Urinary bladder (tissue), 4 donors: Measurements from ENCODE around the gene SH2D4B. TPM values are rescaled to one million over a fixed set of nuclear protein-coding genes. Genes with fewer than 3 reads are reported as not detected.

Experiments used
- DNase-seq: peaks from one replicate; pipeline ENCODE4 v3.0.0-alpha.2; 2015; ENCODE audit errors: extremely low spot score
- H3K27ac ChIP-seq: one replicate; pipeline ENCODE4 v1.5.1; 2013; ENCODE audit warnings: low read depth, mild to moderate bottlenecking, moderate library complexity
- H3K36me3 ChIP-seq: one replicate; pipeline ENCODE4 v1.6.1; 2013; ENCODE audit warnings: mild to moderate bottlenecking, moderate library complexity; ENCODE audit not compliant: insufficient read depth
- H3K4me1 ChIP-seq: one replicate; pipeline ENCODE4 v1.6.1; 2013; ENCODE audit warnings: mild to moderate bottlenecking, moderate library complexity; ENCODE audit not compliant: insufficient read depth
- H3K4me3 ChIP-seq: one replicate; pipeline ENCODE4 v1.5.1; 2013; ENCODE audit warnings: low read depth, low read length
- WGBS: extraction: QIAGEN DNeasy Blood & Tissue Kit; methylation state at CpG from one replicate; pipeline ENCODE4 v1.1.7; 2013; 5-methylcytosine and 5-hydroxymethylcytosine counted together
- polyA plus RNA-seq: library from polyadenylated mRNA; stranded (reverse); fragments of 200-250 nt; gene quantifications from one replicate; pipeline ENCODE4 v1.2.3, GENCODE V29; 2013
- total RNA-seq: library from RNA; depleted of rRNA; stranded (reverse); fragments of >200 nt; gene quantifications from one replicate; pipeline ENCODE4 v1.2.3, GENCODE V29; 2014
- donor health status: healthy with polysubstance abuse.
- donor health status: healthy.

SH2D4B gene
- total and polyA plus RNA-seq, 2 donors: 0.16 TPM; not detected in 1

DNA sequence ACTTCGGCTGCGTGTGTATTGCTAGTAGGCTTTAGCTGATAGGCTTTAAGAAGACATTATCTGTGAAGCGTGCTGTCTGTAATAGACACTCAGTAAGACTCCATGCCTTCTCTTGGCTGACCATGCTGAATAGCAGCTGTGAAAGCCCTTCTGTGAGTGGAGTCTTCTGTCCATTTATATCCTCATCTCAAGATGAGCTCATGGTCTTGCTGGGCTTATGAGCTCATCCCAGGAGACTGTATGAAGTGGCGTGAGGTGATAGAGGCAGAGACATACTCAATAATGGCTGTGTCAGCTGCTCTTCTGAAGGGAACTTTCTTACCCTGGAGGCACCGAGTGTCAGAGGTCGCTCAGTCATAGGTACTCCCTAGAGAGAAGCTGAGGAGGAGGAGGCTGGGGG is 111.5 kb downstream of the SH2D4B start:
- Histone ChIP-seq H3K4me1 (peaks cover 2% of the 10 kb centered on the region), H3K36me3 (no peaks in the 10 kb centered on the region), H3K4me3 (no peak overlapping the region), H3K27ac (no peak overlapping the region)
- 87% methylated on average over 6 of the region's 6 CpGs for WGBS
- no peak for DNase-seq

- 95% methylated on average over 1 of the region's 1 CpG for WGBS
- H3K36me3 ChIP-seq: no peaks in the 10 kb centered on the region
- no peaks in the 10 kb centered on the region for H3K4me1 ChIP-seq
- H3K4me3 ChIP-seq: no peak overlapping the region
- DNase-seq: no peak
- H3K27ac ChIP-seq: no peak overlapping the region
Observed at GRCh38 chr10:80655898-80656297, 118.2 kb downstream of the SH2D4B start.

- Histone ChIP-seq H3K4me1 (no peaks in the 10 kb centered on the region), H3K36me3 (no peaks in the 10 kb centered on the region), H3K4me3 (no peak overlapping the region), H3K27ac (no peak overlapping the region)
- 96% methylated on average over 6 of the region's 6 CpGs for WGBS
- DNase-seq: no peak
Observed at GRCh38 chr10:80658068-80658467, 120.4 kb downstream of the SH2D4B start.

- Histone ChIP-seq H3K27ac (no peak overlapping the region), H3K4me1 (no peaks in the 10 kb centered on the region), H3K4me3 (no peak overlapping the region), H3K36me3 (no peaks in the 10 kb centered on the region)
- WGBS: 67% methylated on average over 9 of the region's 9 CpGs
- no peak for DNase-seq
Observed at GRCh38 chr10:80659289-80659688, 121.6 kb downstream of the SH2D4B start.

DNA sequence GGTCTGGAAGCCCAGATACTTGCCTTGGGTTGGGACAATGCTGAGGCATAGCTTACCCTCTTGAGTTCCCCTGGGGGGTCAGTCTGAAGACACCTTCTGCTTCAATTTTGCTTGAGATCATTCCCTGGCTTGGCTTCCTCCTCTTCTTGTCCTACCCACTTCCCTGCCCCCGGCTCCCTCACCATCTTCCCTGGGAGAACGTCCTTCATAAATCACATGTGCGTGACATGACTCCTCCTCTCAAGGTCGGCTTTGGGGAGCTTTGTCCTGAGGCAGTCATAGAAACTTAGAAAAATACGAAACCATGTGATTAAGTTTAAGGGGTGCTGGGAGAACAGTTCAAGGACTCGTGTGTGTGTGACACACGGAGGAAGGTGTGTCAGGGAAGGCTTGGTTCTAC is 122.6 kb downstream of the SH2D4B start:
- H3K36me3 ChIP-seq: no peaks in the 10 kb centered on the region
- no peak for DNase-seq
- no peak overlapping the region for H3K4me3 ChIP-seq
- H3K27ac ChIP-seq: no peak overlapping the region
- H3K4me1 ChIP-seq: no peaks in the 10 kb centered on the region
- WGBS: 81% methylated on average over 7 of the region's 7 CpGs

DNA sequence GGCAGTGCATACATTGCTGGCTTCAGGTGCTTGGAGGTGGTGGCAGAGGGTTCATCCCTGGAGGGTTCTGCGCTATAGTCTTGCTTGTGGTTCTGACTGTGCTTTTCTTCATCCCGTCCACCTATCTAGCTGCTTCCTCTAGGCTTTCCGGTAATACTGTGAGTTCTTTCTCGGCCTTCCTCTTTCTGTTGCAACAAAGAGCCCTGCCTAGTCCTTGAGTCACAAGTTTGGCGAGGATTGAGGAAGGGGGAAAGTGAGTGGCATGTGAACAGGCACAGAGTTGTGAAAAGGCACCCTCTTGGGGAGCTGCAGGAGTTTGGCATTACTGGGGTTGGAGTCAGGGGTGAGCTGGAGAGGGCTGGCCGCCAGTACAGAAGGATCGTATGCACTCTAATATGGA is 123.0 kb downstream of the SH2D4B start:
- no peaks in the 10 kb centered on the region for H3K4me1 ChIP-seq
- WGBS: 82% methylated on average over 7 of the region's 7 CpGs
- DNase-seq: no peak

GRCh38 chr10:80661526-80661925 is 123.8 kb downstream of the SH2D4B start:
- H3K4me3 ChIP-seq: no peak overlapping the region
- no peak overlapping the region for H3K27ac ChIP-seq
- no peaks in the 10 kb centered on the region for H3K36me3 ChIP-seq
- 93% methylated on average over 3 of the region's 3 CpGs for WGBS
- DNase-seq: no peak
- H3K4me1 ChIP-seq: no peaks in the 10 kb centered on the region

More for the DNA sequence above, 123.0 kb downstream of the SH2D4B start:
- no peaks in the 10 kb centered on the region for H3K36me3 ChIP-seq
- H3K4me3 ChIP-seq: no peak overlapping the region
- H3K27ac ChIP-seq: no peak overlapping the region

- peak; percentile 41 for DNase-seq
- Histone ChIP-seq H3K4me3 (no peak overlapping the region), H3K36me3 (no peaks in the 10 kb centered on the region), H3K4me1 (no peaks in the 10 kb centered on the region), H3K27ac (no peak overlapping the region)
- WGBS: 8% methylated on average over 19 of the region's 19 CpGs
Observed at GRCh38 chr10:80662429-80663261, 124.9 kb downstream of the SH2D4B start.

- H3K4me3 ChIP-seq: no peak overlapping the region
- no peak for DNase-seq
- 41% methylated on average over 10 of the region's 10 CpGs for WGBS
- no peaks in the 10 kb centered on the region for H3K36me3 ChIP-seq
- H3K4me1 ChIP-seq: no peaks in the 10 kb centered on the region
- H3K27ac ChIP-seq: no peak overlapping the region
Observed at GRCh38 chr10:80664071-80664680, 126.5 kb downstream of the SH2D4B start.

GRCh38 chr10:80669485-80669884 is 131.8 kb downstream of the SH2D4B start:
- no peaks in the 10 kb centered on the region for H3K4me1 ChIP-seq
- H3K4me3 ChIP-seq: no peak overlapping the region
- WGBS: 88% methylated on average over 2 of the region's 2 CpGs
- no peak for DNase-seq
- H3K36me3 ChIP-seq: no peaks in the 10 kb centered on the region
- H3K27ac ChIP-seq: no peak overlapping the region

GRCh38 chr10:80670774-80671173 is 133.1 kb downstream of the SH2D4B start:
- no peak for DNase-seq
- H3K36me3 ChIP-seq: no peaks in the 10 kb centered on the region
- WGBS: 84% methylated on average over 6 of the region's 6 CpGs
- no peak overlapping the region for H3K4me3 ChIP-seq
- no peak overlapping the region for H3K27ac ChIP-seq
- no peaks in the 10 kb centered on the region for H3K4me1 ChIP-seq

DNA sequence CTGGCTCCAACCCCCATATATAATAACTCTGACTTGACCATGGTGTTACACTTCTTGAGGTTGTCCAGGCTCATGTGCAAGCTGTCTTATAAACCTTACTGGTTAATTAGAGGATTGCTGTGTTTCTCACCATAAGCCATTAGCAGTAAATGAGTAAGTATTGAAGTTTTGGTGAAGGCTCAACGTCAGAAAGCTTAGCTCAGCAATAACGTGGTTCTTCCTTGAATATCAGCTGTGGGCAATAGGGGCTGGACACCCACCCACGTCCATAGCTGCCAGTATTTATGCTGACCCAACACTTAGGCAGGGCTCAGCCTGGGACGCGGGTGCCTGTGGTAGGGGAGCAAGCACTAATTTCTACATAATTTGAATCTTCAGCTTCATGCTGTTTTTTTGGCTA is 134.1 kb downstream of the SH2D4B start:
- Histone ChIP-seq H3K36me3 (no peaks in the 10 kb centered on the region), H3K4me1 (no peaks in the 10 kb centered on the region), H3K4me3 (no peak overlapping the region), H3K27ac (no peak overlapping the region)
- DNase-seq: no peak
- 75% methylated on average over 5 of the region's 5 CpGs for WGBS

DNA sequence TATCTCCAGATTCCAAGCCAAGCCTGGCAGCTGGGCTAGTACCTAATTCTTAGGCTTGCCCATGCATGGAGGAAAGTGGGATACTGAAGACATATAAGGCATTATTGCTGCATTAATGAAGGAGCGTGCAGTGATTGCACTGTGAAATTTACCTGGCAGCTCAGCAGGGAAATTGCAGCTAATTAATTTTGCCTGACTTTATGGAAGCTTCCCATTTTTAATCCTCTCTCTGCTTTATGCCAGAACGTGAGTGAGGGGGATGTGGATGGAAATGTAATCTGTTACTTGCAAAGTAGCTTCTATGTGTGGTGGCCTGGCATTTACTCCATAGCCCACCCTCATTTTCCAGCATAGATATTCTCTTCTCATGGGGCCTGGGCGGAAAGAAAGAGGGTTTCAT is 134.9 kb downstream of the SH2D4B start:
- WGBS: 87% methylated on average over 3 of the region's 3 CpGs
- H3K4me1 ChIP-seq: no peaks in the 10 kb centered on the region
- no peak overlapping the region for H3K4me3 ChIP-seq
- H3K27ac ChIP-seq: no peak overlapping the region
- no peaks in the 10 kb centered on the region for H3K36me3 ChIP-seq
- DNase-seq: no peak

- no peak for DNase-seq
- no peaks in the 10 kb centered on the region for H3K4me1 ChIP-seq
- H3K36me3 ChIP-seq: no peaks in the 10 kb centered on the region
- no peak overlapping the region for H3K27ac ChIP-seq
- WGBS: 67% methylated on average over 1 of the region's 1 CpG
- no peak overlapping the region for H3K4me3 ChIP-seq
Observed at GRCh38 chr10:80674809-80675208, 137.1 kb downstream of the SH2D4B start.
